Stomach (tissue), 4 donors: ENCODE data around the gene RECQL5.

Experiments used
- EP300 ChIP-seq: sonication (generic); formaldehyde crosslinking; IDR thresholded peaks from one replicate; pipeline ENCODE4 v1.6.1; 2017; ENCODE audit warnings: antibody characterized with exemption
- POLR2A ChIP-seq, 4 donors: fragments of 450-650 bp; IDR thresholded peaks; one replicate each; pipeline ENCODE4 v1.6.1; 2016; ENCODE audit warnings: antibody characterized with exemption in 4 of 4, control low read depth in 2 of 4, mild to moderate bottlenecking in 1 of 4, moderate library complexity in 1 of 4
- POLR2AphosphoS5 ChIP-seq, 3 donors: sonication (generic); formaldehyde crosslinking; IDR thresholded peaks; one replicate each; pipeline ENCODE4 v1.6.1; 2016; ENCODE audit warnings: antibody characterized with exemption in 3 of 3
- TF ChIP-seq, protein P1 (sequence below), 7 experiments: fragments of 450-650 bp in 4 of 7; fragments of 200-600 bp in 3 of 7; sonication (generic) in 3 of 7; IDR thresholded peaks; one replicate each; pipeline ENCODE4 v1.5.1; 2016 to 2019; ENCODE audit warnings: antibody characterized with exemption in 7 of 7, control low read depth in 2 of 7, mild to moderate bottlenecking in 1 of 7

- TF ChIP-seq, protein P1, sequence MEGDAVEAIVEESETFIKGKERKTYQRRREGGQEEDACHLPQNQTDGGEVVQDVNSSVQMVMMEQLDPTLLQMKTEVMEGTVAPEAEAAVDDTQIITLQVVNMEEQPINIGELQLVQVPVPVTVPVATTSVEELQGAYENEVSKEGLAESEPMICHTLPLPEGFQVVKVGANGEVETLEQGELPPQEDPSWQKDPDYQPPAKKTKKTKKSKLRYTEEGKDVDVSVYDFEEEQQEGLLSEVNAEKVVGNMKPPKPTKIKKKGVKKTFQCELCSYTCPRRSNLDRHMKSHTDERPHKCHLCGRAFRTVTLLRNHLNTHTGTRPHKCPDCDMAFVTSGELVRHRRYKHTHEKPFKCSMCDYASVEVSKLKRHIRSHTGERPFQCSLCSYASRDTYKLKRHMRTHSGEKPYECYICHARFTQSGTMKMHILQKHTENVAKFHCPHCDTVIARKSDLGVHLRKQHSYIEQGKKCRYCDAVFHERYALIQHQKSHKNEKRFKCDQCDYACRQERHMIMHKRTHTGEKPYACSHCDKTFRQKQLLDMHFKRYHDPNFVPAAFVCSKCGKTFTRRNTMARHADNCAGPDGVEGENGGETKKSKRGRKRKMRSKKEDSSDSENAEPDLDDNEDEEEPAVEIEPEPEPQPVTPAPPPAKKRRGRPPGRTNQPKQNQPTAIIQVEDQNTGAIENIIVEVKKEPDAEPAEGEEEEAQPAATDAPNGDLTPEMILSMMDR (IDR thresholded peaks at IDR 0.05): no peak
- TF ChIP-seq POLR2AphosphoS5 (IDR thresholded peaks at IDR 0.05) (no peak), POLR2A (IDR thresholded peaks at IDR 0.05) (no peak), EP300 (no peak)
Measured at GRCh38 chr17:75623386-75623785, 43.6 kb downstream of the RECQL5 start.
